ENCODE data around the gene ESF1. TPM values are rescaled to one million over a fixed set of nuclear protein-coding genes. Genes with fewer than 3 reads are reported as not detected.

ESF1 gene
- total and polyA plus RNA-seq, 12 donors = 5.9 to 23.1 (median 13.5) TPM

DNA sequence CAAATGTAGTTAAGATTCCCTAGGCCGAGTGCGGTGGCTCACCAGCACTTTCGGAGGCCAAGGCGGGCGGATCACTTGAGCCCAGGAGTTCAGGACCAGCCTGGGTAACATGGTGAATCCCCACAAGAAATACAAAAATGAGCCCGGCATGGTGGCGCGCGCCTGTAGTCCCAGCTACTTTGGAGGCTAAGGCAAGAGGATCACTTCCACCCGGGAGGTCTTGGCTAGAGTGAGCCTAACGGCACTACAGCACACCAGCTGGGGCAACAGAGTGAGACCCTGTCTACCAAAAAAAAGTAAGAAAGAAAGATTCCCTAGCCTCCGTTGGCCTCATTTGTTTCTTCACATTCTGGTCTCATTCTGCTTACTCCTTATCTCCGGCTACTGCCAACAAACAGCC is 1.2 kb downstream of the ESF1 start:
- DNase-seq = no peak
- H3K4me3 ChIP-seq = peak overlapping the region in 4 of 10 donors; percentile 77 to 96 (median 88)
- H3K9me3 ChIP-seq = no peaks in the 10 kb centered on the region
- H3K27me3 ChIP-seq = no peaks in the 10 kb centered on the region
- peaks cover 0 to 60% (median 12%) of the 10 kb centered on the region in 9 donors for H3K36me3 ChIP-seq
- ATAC-seq = no peak
- intact Hi-C loops (cut with DNase I) = loop anchor here in 3 of 10 donors (5.0 to 10.0 kb wide), 4 partner anchors 59 to 329 kb away; partner anchors contain the start of gene TASP1 (in 2 of the 3)
- TF ChIP-seq, protein P1, sequence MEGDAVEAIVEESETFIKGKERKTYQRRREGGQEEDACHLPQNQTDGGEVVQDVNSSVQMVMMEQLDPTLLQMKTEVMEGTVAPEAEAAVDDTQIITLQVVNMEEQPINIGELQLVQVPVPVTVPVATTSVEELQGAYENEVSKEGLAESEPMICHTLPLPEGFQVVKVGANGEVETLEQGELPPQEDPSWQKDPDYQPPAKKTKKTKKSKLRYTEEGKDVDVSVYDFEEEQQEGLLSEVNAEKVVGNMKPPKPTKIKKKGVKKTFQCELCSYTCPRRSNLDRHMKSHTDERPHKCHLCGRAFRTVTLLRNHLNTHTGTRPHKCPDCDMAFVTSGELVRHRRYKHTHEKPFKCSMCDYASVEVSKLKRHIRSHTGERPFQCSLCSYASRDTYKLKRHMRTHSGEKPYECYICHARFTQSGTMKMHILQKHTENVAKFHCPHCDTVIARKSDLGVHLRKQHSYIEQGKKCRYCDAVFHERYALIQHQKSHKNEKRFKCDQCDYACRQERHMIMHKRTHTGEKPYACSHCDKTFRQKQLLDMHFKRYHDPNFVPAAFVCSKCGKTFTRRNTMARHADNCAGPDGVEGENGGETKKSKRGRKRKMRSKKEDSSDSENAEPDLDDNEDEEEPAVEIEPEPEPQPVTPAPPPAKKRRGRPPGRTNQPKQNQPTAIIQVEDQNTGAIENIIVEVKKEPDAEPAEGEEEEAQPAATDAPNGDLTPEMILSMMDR (IDR thresholded peaks at IDR 0.05) = no peak
- no peak overlapping the region for H3K27ac ChIP-seq
- 91 to 95% methylated on average over 13 of the region's 13 CpGs for WGBS, 2 donors
- H3K4me1 ChIP-seq = peaks cover 0 to 43% (median 39%) of the 10 kb centered on the region in 9 donors

DNA sequence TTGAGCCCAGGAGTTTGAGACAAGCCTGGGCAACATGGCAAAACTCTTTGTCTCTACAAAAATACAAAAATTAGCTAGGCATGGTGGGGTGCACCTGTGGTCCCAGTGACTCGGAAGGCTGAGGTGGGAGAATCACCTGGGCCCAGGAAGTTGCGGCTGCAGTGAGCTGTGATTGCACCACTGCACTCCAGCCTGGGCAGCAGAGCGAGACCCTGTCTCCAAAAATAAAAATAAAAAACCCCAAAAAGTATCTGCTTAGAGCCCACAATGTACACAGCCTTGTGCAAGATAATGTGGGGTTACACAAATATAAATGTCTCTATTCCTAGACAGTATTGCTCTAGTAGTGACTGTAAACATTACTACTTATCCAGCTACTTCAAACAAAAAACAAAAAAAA is 5.9 kb downstream of the ESF1 start:
- WGBS, 2 donors = 95 to 97% methylated on average over 3 of the region's 3 CpGs
- Histone ChIP-seq H3K9me3 (no peaks in the 10 kb centered on the region), H3K27me3 (no peaks in the 10 kb centered on the region), H3K4me1 (peaks cover 0 to 7% (median 6%) of the 10 kb centered on the region in 9 donors), H3K4me3 (no peak overlapping the region), H3K36me3 (peaks cover 0 to 90% (median 43%) of the 10 kb centered on the region in 9 donors), H3K27ac (no peak overlapping the region)
- DNase-seq = no peak
- ATAC-seq = no peak
- intact Hi-C loops (cut with DNase I) = loop anchor here in 3 of 10 donors (5.0 to 10.0 kb wide), 4 partner anchors 144 to 664 kb away; partner anchors contain the start of gene TASP1 (in 1 of the 3)
- TF ChIP-seq, protein P1 (IDR thresholded peaks at IDR 0.05) = no peak

DNA sequence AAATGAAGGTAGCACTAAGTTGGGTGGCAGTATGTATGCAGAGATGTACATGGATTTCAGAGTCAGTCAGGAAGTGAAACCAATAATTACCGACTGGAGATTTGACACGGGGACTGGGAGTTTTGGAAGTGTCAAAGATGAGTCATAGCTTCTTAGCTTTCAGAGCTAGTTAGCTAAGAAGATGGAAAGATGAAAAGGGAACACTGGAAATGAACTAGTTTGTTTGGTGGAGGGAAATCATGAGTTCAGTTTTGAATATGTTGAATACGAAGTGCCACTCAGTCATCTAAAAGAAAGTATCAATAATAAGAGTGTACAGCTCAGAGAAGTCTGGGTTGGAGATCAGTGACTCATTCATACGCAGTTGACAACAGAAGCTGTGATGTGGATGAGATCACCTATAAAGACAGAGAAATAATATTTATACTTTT is 7.5 kb downstream of the ESF1 start:
- intact Hi-C loops (cut with DNase I) = loop anchor here in 3 of 10 donors (5.0 to 10.0 kb wide), 4 partner anchors 142 to 662 kb away; partner anchors contain the start of gene TASP1 (in 1 of the 3)
- ATAC-seq (no peak), DNase-seq (no peak)
- H3K27me3 ChIP-seq = no peaks in the 10 kb centered on the region
- WGBS, 2 donors = 74 to 79% methylated on average over 4 of the region's 4 CpGs
- no peaks in the 10 kb centered on the region for H3K4me1 ChIP-seq
- no peak overlapping the region for H3K4me3 ChIP-seq
- H3K9me3 ChIP-seq = no peaks in the 10 kb centered on the region
- TF ChIP-seq, protein P1 (IDR thresholded peaks at IDR 0.05) = no peak
- peaks cover 0 to 99% (median 48%) of the 10 kb centered on the region in 9 donors for H3K36me3 ChIP-seq
- H3K27ac ChIP-seq = no peak overlapping the region

DNA sequence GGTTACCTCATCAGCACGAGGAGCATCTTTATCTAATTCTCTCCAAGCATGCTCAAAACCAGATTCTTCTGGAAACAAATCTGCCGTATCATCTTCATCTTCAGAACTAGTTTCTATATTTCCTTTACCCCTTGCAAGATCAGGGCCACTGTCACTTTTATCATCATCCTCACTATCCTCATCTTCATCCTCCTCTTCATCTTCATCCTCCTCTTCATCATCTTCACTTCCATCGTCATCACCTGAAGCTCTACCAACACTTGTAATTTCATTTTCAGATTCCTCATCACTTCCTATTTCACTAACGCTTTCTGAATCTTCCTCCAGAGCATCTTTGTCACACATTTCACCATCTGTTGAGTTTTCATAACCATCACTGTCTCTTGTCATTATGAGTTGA is 8.9 kb downstream of the ESF1 start:
- TF ChIP-seq, protein P1 (IDR thresholded peaks at IDR 0.05) = no peak
- Histone ChIP-seq H3K36me3 (peaks cover 0 to 99% (median 51%) of the 10 kb centered on the region in 9 donors), H3K4me1 (no peaks in the 10 kb centered on the region), H3K9me3 (no peaks in the 10 kb centered on the region), H3K27me3 (no peaks in the 10 kb centered on the region), H3K27ac (no peak overlapping the region), H3K4me3 (no peak overlapping the region)
- WGBS, 2 donors = 81 to 84% methylated on average over 4 of the region's 4 CpGs
- DNase-seq = no peak
- no peak for ATAC-seq
- intact Hi-C loops (cut with DNase I) = loop anchor here in 3 of 10 donors (5.0 to 10.0 kb wide), 4 partner anchors 141 to 661 kb away; partner anchors contain the start of gene TASP1 (in 1 of the 3)
